Activated T-cell treated with anti-CD3 and anti-CD28 coated beads for 4 hours (primary cell): ENCODE measurements around the gene TMEM179.
"Not testable (repeated sequence)": the region's sequence is repeated elsewhere in the genome, so short reads cannot be mapped to it uniquely, and the experiment has no call there.

Source experiments
- DNase-seq: peaks from one replicate; pipeline ENCODE4 v3.0.0-alpha.2; 2020

Gene TMEM179

GRCh38 chr14:104604458-104605449 is at the start of gene TMEM179:
TSS of gene TMEM179 (minus strand) at chr14:104604772. CDS start at chr14:104604741, 31 bp downstream.
- DNase-seq, result no peak

GRCh38 chr14:104654119-104654518 is 49.5 kb upstream of the TMEM179 start:
- DNase-seq, result no peak

GRCh38 chr14:104653130-104653920 is 48.8 kb upstream of the TMEM179 start:
- DNase-seq, result not testable (repeated sequence)

GRCh38 chr14:104652386-104652785 is 47.8 kb upstream of the TMEM179 start:
- DNase-seq, result no peak

GRCh38 chr14:104651876-104652260 is 47.3 kb upstream of the TMEM179 start:
- no peak for DNase-seq

GRCh38 chr14:104650981-104651875 is 46.7 kb upstream of the TMEM179 start:
- DNase-seq, result no peak

GRCh38 chr14:104650057-104650980 is 45.7 kb upstream of the TMEM179 start:
- peak; percentile 57 for DNase-seq

GRCh38 chr14:104647467-104648043 is 43.0 kb upstream of the TMEM179 start:
- no peak for DNase-seq

- DNase-seq, result no peak
Measured at GRCh38 chr14:104644656-104645378, 40.2 kb upstream of the TMEM179 start.

- DNase-seq, result no peak
Measured at GRCh38 chr14:104644091-104644635, 39.6 kb upstream of the TMEM179 start.

GRCh38 chr14:104643306-104643705 is 38.7 kb upstream of the TMEM179 start:
- DNase-seq, result no peak

GRCh38 chr14:104642540-104642868 is 37.9 kb upstream of the TMEM179 start:
- no peak for DNase-seq

- DNase-seq, result no peak
Measured at GRCh38 chr14:104641753-104642539, 37.4 kb upstream of the TMEM179 start.

GRCh38 chr14:104640681-104641080 is 36.1 kb upstream of the TMEM179 start:
- no peak for DNase-seq

GRCh38 chr14:104639885-104640548 is 35.4 kb upstream of the TMEM179 start:
- no peak for DNase-seq

GRCh38 chr14:104639471-104639870 is 34.9 kb upstream of the TMEM179 start:
- no peak for DNase-seq

GRCh38 chr14:104638927-104639450 is 34.4 kb upstream of the TMEM179 start:
- no peak for DNase-seq

GRCh38 chr14:104638190-104638589 is 33.6 kb upstream of the TMEM179 start:
- no peak for DNase-seq
